Right lobe of liver (tissue), 6 donors: ENCODE data around the gene MMP25. TPM values are rescaled to one million over a fixed set of nuclear protein-coding genes. Genes with fewer than 3 reads are reported as not detected.

Source experiments
- ATAC-seq, 4 donors: fragments of 200-7000 bp; cut with Tn5 transposase; one replicate each; pipeline ENCODE4 v1.9.1; 2020; ENCODE audit warnings: mild to moderate bottlenecking in 4 of 4, moderate library complexity in 4 of 4
- DNase-seq, 3 donors: peaks; one replicate each; pipeline ENCODE4 v3.0.0-alpha.2; 2020
- H3K27ac ChIP-seq, 3 donors: fragments of 200-600 bp; one replicate each; pipeline ENCODE4 v1.8.0; 2022
- H3K27me3 ChIP-seq, 2 donors: fragments of 200-600 bp; one replicate each; pipeline ENCODE4 v1.8.0; 2022
- H3K36me3 ChIP-seq, 4 donors: fragments of 200-600 bp; sonication (generic) in 1 of 4; one replicate each; pipeline versions ENCODE4 v1.5.1 to v1.8.0; 2017 to 2022; ENCODE audit warnings: control low read depth in 1 of 4
- H3K4me1 ChIP-seq, 4 donors: fragments of 200-600 bp; sonication (generic) in 1 of 4; one replicate each; pipeline versions ENCODE4 v1.5.1 to v1.8.0; 2017 to 2022; ENCODE audit warnings: control low read depth in 1 of 4
- H3K4me3 ChIP-seq, 3 donors: fragments of 200-600 bp; one replicate each; pipeline ENCODE4 v1.8.0; 2022
- H3K9me3 ChIP-seq, 4 donors: fragments of 200-600 bp; sonication (generic) in 1 of 4; one replicate each; pipeline versions ENCODE4 v1.5.1 to v1.8.0; 2017 to 2022; ENCODE audit warnings: control low read depth in 1 of 4
- CTCF ChIP-seq, 4 donors: fragments of 200-600 bp in 3 of 4; fragments of 450-650 bp in 1 of 4; IDR thresholded peaks; one replicate each; pipeline versions ENCODE4 v1.5.1 to v1.8.0; 2016 to 2022; ENCODE audit warnings: antibody characterized with exemption in 4 of 4, mild to moderate bottlenecking in 2 of 4
- POLR2A ChIP-seq: fragments of 450-650 bp; IDR thresholded peaks from one replicate; pipeline ENCODE4 v1.6.1; 2017; ENCODE audit warnings: antibody characterized with exemption, mild to moderate bottlenecking
- WGBS: methylation state at CpG from one replicate; pipeline ENCODE4 v1.1.6; 2018; ENCODE audit warnings: low coverage, low lambda C conversion rate; ENCODE audit not compliant: insufficient coverage; ENCODE audit errors: missing lambda C conversion rate; 5-methylcytosine and 5-hydroxymethylcytosine counted together
- intact Hi-C, 2 donors: fragments of 100-400 bp; cut with DNase I; formaldehyde crosslinking; loops; one replicate each; pipeline versions ENCODE4 v1.11.2 to v1.14.1; 2022
- total RNA-seq, 6 experiments: library from RNA; depleted of rRNA in 2 of 6; stranded (reverse); fragments of >200 nt in 2 of 6; fragmentation: NEBNext Ultra II Directional in 3 of 6; extraction: Animal tissue kit (Norgen Biotek cat#: 25700) in 3 of 6; gene quantifications; one replicate each; pipeline versions ENCODE4 v1.1.0 to v1.2.4, GENCODE V29; 2016 to 2023
- donor health status: DM: no; HTN: yes; CAD: no.
- donor health status: DM: no; HTN: no; CAD: no.
- donor health status: DM: no; HTN: no; CAD: no.
- donor health status: DM: no; HTN: yes; CAD: no.
- donor health status: DM: no; HTN: yes; CAD: no.

The MMP25 gene
- total RNA-seq, 6 experiments from 2014 or later: 1.3 to 2.0 (median 1.6) TPM

GRCh38 chr16:3022208-3022683 lies 24.1 kb upstream of the MMP25 start:
- Histone ChIP-seq H3K27ac (peak overlapping the region; percentile 84 to 95 (median 91)), H3K27me3 (no peaks in the 10 kb centered on the region), H3K4me3 (peak overlapping the region in 1 of 3 donors; percentile 84), H3K9me3 (no peaks in the 10 kb centered on the region), H3K4me1 (peaks cover 0 to 28% (median 14%) of the 10 kb centered on the region in 4 donors), H3K36me3 (peaks cover 0 to 6% (median 0%) of the 10 kb centered on the region in 4 donors)
- 60% methylated on average over 4 of the region's 8 CpGs for WGBS
- TF ChIP-seq CTCF (IDR thresholded peaks at IDR 0.05): no peak
- no peak for TF ChIP-seq POLR2A
- peak in 1 of 4 donors; percentile 31 for ATAC-seq
- DNase-seq: peak in 1 of 3 donors; percentile 85
- intact Hi-C loops: no loop called here

- no peak for DNase-seq
- 49% methylated on average over 7 of the region's 8 CpGs for whole genome bisulfite sequencing
Observed at GRCh38 chr16:3022684-3023414, 23.5 kb upstream of the MMP25 start.

GRCh38 chr16:3023415-3023668 lies 23.0 kb upstream of the MMP25 start:
- ATAC-seq: peak in 1 of 4 donors; percentile 2
- H3K9me3 ChIP-seq: no peaks in the 10 kb centered on the region
- H3K4me1 ChIP-seq: peaks cover 0 to 33% (median 14%) of the 10 kb centered on the region in 4 donors
- peak in 1 of 3 donors; percentile 76 for DNase-seq
- TF ChIP-seq CTCF (IDR thresholded peaks at IDR 0.05): no peak
- TF ChIP-seq POLR2A: no peak
- no CpG with 5 or more reads among the region's 6 CpGs for WGBS
- peak overlapping the region; percentile 82 to 95 (median 91) for H3K27ac ChIP-seq
- peaks cover 0 to 6% (median 0%) of the 10 kb centered on the region in 4 donors for H3K36me3 ChIP-seq
- no peaks in the 10 kb centered on the region for H3K27me3 ChIP-seq
- intact Hi-C loops: no loop called here
- peak overlapping the region; percentile 59 to 76 (median 67) for H3K4me3 ChIP-seq

More at GRCh38 chr16:3022684-3023414, 23.5 kb upstream of the MMP25 start:
- Histone ChIP-seq H3K27ac (peak overlapping the region; percentile 84 to 95 (median 91)), H3K4me1 (peaks cover 0 to 30% (median 14%) of the 10 kb centered on the region in 4 donors), H3K4me3 (peak overlapping the region in 2 of 3 donors; percentile 59 to 67), H3K27me3 (no peaks in the 10 kb centered on the region), H3K9me3 (no peaks in the 10 kb centered on the region), H3K36me3 (peaks cover 0 to 6% (median 0%) of the 10 kb centered on the region in 4 donors)
- peak in 1 of 4 donors; percentile 0 for ATAC-seq
- intact Hi-C loops: no loop called here
- TF ChIP-seq CTCF (IDR thresholded peaks at IDR 0.05) (peak in 1 of 4 donors; percentile 2), POLR2A (no peak)

DNA sequence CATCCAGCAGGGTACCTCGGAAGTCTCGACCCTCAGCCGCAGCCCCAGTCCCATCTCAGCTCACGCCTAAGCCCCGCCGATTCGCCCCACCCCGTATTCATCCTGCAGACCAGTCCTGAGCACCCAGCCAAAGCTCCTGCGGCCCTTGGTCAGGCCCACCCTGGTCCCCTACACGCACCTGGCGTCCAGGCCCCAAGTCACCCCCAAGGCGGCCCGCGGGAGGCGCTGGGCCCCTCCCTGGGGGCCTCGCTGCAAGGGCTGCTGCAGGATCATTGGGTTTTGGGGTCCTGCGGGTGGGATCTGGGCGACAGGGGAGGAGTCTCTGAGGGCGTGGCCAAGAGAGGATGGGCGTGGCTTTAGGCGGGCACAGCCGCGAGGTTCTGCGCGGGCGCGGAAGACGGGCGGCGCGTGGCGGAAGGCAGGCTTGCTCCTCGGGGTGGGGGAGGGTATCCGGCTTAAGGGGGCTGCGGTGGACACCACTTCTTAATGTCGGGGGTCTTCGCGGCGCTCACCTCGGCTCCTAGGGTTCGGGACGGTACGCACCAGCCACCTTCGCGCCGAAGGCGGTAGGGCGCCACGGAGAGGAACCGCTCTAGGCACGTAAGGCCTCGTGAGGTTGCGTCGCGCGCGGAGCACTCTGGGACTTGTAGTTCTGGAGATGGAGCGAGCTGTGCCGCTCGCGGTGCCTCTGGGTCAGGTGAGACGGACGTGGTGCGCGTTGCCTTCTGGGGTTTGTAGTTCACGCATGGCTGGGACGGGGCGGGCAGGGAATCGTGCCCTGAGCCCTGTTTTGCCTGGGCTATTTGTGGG lies 22.5 kb upstream of the MMP25 start, which contains the start of the genes HCFC1R1 and THOC6:
TSS of gene HCFC1R1 (minus strand) at position 274 of the 810 bp plus-strand sequence. CDS start at position 273, 1 bp downstream.
TSS of gene THOC6 (plus strand) at position 367 of the 810 bp plus-strand sequence. CDS start at position 659, 292 bp downstream.
- Histone ChIP-seq H3K4me1 (peaks cover 0 to 36% (median 14%) of the 10 kb centered on the region in 4 donors), H3K27ac (peak within 1 kb of the TSS; percentile 82 to 95 (median 91)), H3K36me3 (peaks cover 0 to 6% (median 0%) of the 10 kb centered on the region in 4 donors), H3K27me3 (no peaks in the 10 kb centered on the region), H3K4me3 (peak within 1 kb of the TSS; percentile 59 to 76 (median 67)), H3K9me3 (no peaks in the 10 kb centered on the region)
- 0% methylated on average over 8 of the region's 69 CpGs for WGBS
- DNase-seq (peak; percentile 98 to 99 (median 98)), ATAC-seq (peak; percentile 61 to 85 (median 82))
- intact Hi-C loops: no loop called here
- TF ChIP-seq POLR2A (peak; percentile 82), CTCF (IDR thresholded peaks at IDR 0.05) (no peak)
